Right ventricle myocardium inferior (tissue), 1 donor: Measurements from ENCODE around the gene CCDC47. TPM values are rescaled to one million over a fixed set of nuclear protein-coding genes. Genes with fewer than 3 reads are reported as not detected.
"Not testable (repeated sequence)": the region's sequence is repeated elsewhere in the genome, so short reads cannot be mapped to it uniquely, and the experiment has no call there.

Experiments
- ATAC-seq: fragments of 200-7000 bp; cut with Tn5 transposase; one replicate; pipeline ENCODE4 v1.9.1; 2020; ENCODE audit warnings: mild to moderate bottlenecking, moderate library complexity
- DNase-seq: peaks from one replicate; pipeline ENCODE4 v3.0.0; 2021; ENCODE audit errors: missing footprints
- intact Hi-C: fragments of 100-400 bp; cut with DNase I; formaldehyde crosslinking; loops from one replicate; pipeline ENCODE4 v1.11.0; 2022
- long read RNA-seq: library from polyadenylated mRNA; unstranded; transcript quantifications from one replicate; pipeline ENCODE4 v2.0.0, GENCODE V29; 2021
- total RNA-seq: library from RNA; stranded (reverse); fragmentation: NEBNext Ultra II Directional; extraction: Animal tissue kit (Norgen Biotek cat#: 25700); gene quantifications from one replicate; pipeline ENCODE4 v1.2.1, GENCODE V29; 2021
- donor health status: DM: no; HTN: yes; CAD: no; lungs with severe emphysema.

The CCDC47 gene
- 90.5 TPM for total RNA-seq
- long read RNA-seq, transcript CCDC47-201 (13 exons, 3,466 nt), result major isoform, 49 of 50 reads
- long read RNA-seq, partial matches to known transcripts, result 1 of 50 reads
- long read RNA-seq, other reads (novel, unspliced or antisense), result 0 of 50 reads

GRCh38 chr17:63773272-63774140, at the start of gene CCDC47:
CCDC47 (minus strand) TSS chr17:63773597; CDS start chr17:63766175, 7,422 bp downstream.
- ATAC-seq (peak; percentile 97), DNase-seq (peak; percentile 98)
- intact Hi-C loops, result loop anchor here (1.0 to 5.0 kb wide), 3 partner anchors 32 to 734 kb away; partner anchors contain the start of genes CEP95, DDX5, FTSJ3 and PSMC5

- DNase-seq (no peak), ATAC-seq (no peak)
- intact Hi-C loops, result loop anchor here (10.0 kb wide), 1 partner anchor 682 kb away; the partner anchor contains the start of genes CEP95 and DDX5
These were observed 49.1 kb upstream of the CCDC47 start for GRCh38 chr17:63822537-63822936.

- no peak for DNase-seq
- intact Hi-C loops, result loop anchor here (10.0 kb wide), 1 partner anchor 683 kb away; the partner anchor contains the start of genes CEP95 and DDX5
- no peak for ATAC-seq
These were observed 48.4 kb upstream of the CCDC47 start for GRCh38 chr17:63821804-63822203.

GRCh38 chr17:63820963-63821561, 47.7 kb upstream of the CCDC47 start:
- intact Hi-C loops, result loop anchor here (10.0 kb wide), 1 partner anchor 684 kb away; the partner anchor contains the start of genes CEP95 and DDX5
- no peak for ATAC-seq
- no peak for DNase-seq

- intact Hi-C loops, result loop anchor here (10.0 kb wide), 1 partner anchor 685 kb away; the partner anchor contains the start of genes CEP95 and DDX5
- ATAC-seq, result peak; percentile 22
These were observed 46.5 kb upstream of the CCDC47 start for GRCh38 chr17:63819585-63820537.

GRCh38 chr17:63819131-63819530, 45.7 kb upstream of the CCDC47 start:
- ATAC-seq, result no peak
- no peak for DNase-seq
- intact Hi-C loops, result no loop called here

More at GRCh38 chr17:63819585-63820537, 46.5 kb upstream of the CCDC47 start:
- no peak for DNase-seq

GRCh38 chr17:63817736-63818385, 44.5 kb upstream of the CCDC47 start:
- no peak for DNase-seq
- peak; percentile 30 for ATAC-seq
- intact Hi-C loops, result no loop called here

- ATAC-seq (no peak), DNase-seq (no peak)
- intact Hi-C loops, result no loop called here
These were observed 43.3 kb upstream of the CCDC47 start for GRCh38 chr17:63816669-63817068.

GRCh38 chr17:63816123-63816522, 42.7 kb upstream of the CCDC47 start:
- intact Hi-C loops, result no loop called here
- ATAC-seq, result no peak
- no peak for DNase-seq

- no peak for DNase-seq
- intact Hi-C loops, result no loop called here
- no peak for ATAC-seq
These were observed 36.6 kb upstream of the CCDC47 start for GRCh38 chr17:63809970-63810369.

GRCh38 chr17:63805591-63805990, 32.2 kb upstream of the CCDC47 start:
- no peak for DNase-seq
- intact Hi-C loops, result no loop called here
- no peak for ATAC-seq

- intact Hi-C loops, result no loop called here
- ATAC-seq, result no peak
- DNase-seq, result no peak
These were observed 30.9 kb upstream of the CCDC47 start for GRCh38 chr17:63804328-63804727.

- intact Hi-C loops, result no loop called here
- no peak for ATAC-seq
- no peak for DNase-seq
These were observed 27.4 kb upstream of the CCDC47 start for GRCh38 chr17:63800783-63801182.

GRCh38 chr17:63798572-63799106, 25.2 kb upstream of the CCDC47 start:
- ATAC-seq, result no peak
- intact Hi-C loops, result no loop called here
- DNase-seq, result no peak

GRCh38 chr17:63796375-63796774, 23.0 kb upstream of the CCDC47 start:
- DNase-seq, intact Hi-C loops, ATAC-seq: not testable (repeated sequence)

- DNase-seq (no peak), ATAC-seq (no peak)
- intact Hi-C loops, result no loop called here
These were observed 18.8 kb upstream of the CCDC47 start for GRCh38 chr17:63792055-63792729.

- ATAC-seq (no peak), DNase-seq (no peak)
- intact Hi-C loops, result no loop called here
These were observed 16.7 kb upstream of the CCDC47 start for GRCh38 chr17:63790057-63790456.
